Skeletal muscle satellite cell (primary cell): Measurements from ENCODE around the gene ECSCR. TPM values are rescaled to one million over a fixed set of nuclear protein-coding genes. Genes with fewer than 3 reads are reported as not detected.
"Not testable (repeated sequence)": the region's sequence is repeated elsewhere in the genome, so short reads cannot be mapped to it uniquely, and the experiment has no call there.

ENCODE experiments used
- H3K27me3 ChIP-seq: 2 replicates; pipeline ENCODE4 v1.7.0; 2013; ENCODE audit warnings: low read length; ENCODE audit not compliant: control insufficient read depth, insufficient read depth
- H3K36me3 ChIP-seq: 2 replicates; pipeline ENCODE4 v1.7.0; 2013; ENCODE audit warnings: mild to moderate bottlenecking, control low read depth, low read length; ENCODE audit not compliant: insufficient read depth
- H3K4me1 ChIP-seq: 2 replicates; pipeline ENCODE4 v1.7.0; 2013; ENCODE audit warnings: low read length; ENCODE audit not compliant: control insufficient read depth, insufficient read depth
- H3K4me2 ChIP-seq: 2 replicates; pipeline ENCODE4 v1.7.0; 2013; ENCODE audit warnings: mild to moderate bottlenecking, low read length
- H3K4me3 ChIP-seq: 2 replicates; pipeline ENCODE4 v1.7.0; 2013; ENCODE audit warnings: low read length
- H3K9ac ChIP-seq: 2 replicates; pipeline ENCODE4 v1.7.0; 2013; ENCODE audit warnings: mild to moderate bottlenecking, low read depth, low read length, moderate library complexity
- H3K9me3 ChIP-seq: replicated peaks from 2 replicates; pipeline ENCODE4 v1.7.0; 2013; ENCODE audit warnings: mild to moderate bottlenecking, control low read depth, low read length
- total RNA-seq: library from RNA; depleted of rRNA; stranded (reverse); fragments of >200 nt; gene quantifications from 2 replicates; pipeline ENCODE4 v1.2.3, GENCODE V29; 2012; rRNA removed

ECSCR gene, protein sequence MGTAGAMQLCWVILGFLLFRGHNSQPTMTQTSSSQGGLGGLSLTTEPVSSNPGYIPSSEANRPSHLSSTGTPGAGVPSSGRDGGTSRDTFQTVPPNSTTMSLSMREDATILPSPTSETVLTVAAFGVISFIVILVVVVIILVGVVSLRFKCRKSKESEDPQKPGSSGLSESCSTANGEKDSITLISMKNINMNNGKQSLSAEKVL
- 0.22 TPM in 1 of 2 replicates, not detected in the other for total RNA-seq

DNA sequence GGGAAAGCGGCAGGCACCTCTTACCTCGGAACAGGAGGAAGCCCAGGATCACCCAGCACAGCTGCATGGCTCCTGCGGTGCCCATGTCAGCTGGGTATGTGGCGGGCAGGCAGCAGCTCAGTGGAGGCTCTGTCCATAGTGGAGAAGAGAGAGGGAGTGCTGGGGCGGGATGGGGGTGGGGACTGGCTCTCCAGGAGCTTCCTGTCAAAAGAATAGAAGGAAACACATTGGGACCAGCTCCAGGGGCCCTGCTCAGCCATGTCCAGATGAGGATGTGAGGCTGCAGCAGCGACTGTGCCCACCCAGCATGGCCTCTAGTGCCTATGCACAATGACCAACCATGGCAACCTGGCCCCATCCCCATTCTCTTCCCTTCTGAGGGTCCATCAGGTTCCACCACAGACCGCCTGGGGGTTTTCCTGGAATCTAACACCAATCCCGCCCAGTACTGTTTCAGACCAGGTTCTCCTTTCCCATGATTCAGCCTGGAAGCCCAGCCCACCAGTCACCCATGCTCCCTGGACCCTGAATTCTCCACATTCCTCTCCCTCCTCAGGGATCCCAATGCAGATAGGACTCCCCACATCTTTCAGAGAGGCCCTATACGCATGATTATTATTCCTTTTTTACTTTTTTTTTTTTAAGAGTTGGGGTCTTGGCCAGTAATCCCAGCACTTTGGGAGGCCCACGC lies at the start of gene ECSCR:
ECSCR (minus strand) TSS at position 158 of the 691 bp plus-strand sequence; CDS start at position 85, 73 bp downstream.
- no peak within 1 kb of the TSS for H3K4me2 ChIP-seq
- H3K27me3 ChIP-seq: no peaks in the 10 kb centered on the region
- H3K9ac ChIP-seq: no peak within 1 kb of the TSS
- no peak within 1 kb of the TSS for H3K4me3 ChIP-seq
- no peaks in the 10 kb centered on the region for H3K9me3 ChIP-seq
- H3K4me1 ChIP-seq: peaks cover 37% of the 10 kb centered on the region
- no peaks in the 10 kb centered on the region for H3K36me3 ChIP-seq

DNA sequence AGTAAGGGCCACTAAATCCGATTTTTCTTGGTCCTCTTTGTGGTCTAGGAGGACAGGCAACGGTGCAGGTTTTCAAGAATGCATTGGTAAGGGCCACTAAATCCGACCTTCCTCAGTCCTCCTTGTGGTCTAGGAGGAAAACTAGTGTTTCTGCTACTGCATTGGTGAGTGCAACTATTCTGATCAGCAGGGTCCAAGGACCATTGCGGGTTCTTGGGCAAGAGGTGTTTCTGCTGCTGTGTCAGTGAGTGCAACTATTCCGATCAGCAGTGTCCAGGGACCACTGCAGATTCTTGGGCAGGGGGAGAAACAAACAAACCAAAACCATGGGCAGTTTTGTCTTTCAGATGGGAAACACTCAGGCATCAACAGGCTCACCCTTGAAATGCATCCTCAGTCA lies 42.2 kb upstream of the ECSCR start:
- not testable (repeated sequence) for H3K9ac ChIP-seq, H3K4me1 ChIP-seq, H3K4me3 ChIP-seq, H3K36me3 ChIP-seq, H3K9me3 ChIP-seq, H3K27me3 ChIP-seq, H3K4me2 ChIP-seq

DNA sequence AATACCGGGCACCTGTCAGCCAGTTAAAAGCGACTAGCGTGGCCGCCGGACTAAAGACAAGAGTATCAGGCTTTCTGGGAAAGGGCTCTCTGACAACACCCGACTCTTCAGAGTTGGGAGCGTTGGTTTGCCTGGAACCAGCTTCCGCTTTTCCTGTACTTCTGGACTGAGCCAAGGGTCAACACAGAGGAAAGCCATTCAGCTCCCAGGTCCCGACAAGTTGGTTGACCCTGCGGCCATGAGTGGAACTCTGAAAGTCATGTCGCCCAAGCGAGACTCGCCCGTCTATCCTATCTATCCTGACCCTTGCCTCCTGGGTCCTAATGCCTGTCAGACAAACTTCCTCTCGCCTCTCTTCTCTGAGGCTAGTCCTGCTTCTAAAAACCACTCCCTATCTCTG lies 41.3 kb upstream of the ECSCR start:
- H3K36me3 ChIP-seq, H3K4me3 ChIP-seq, H3K4me1 ChIP-seq, H3K9me3 ChIP-seq, H3K27me3 ChIP-seq, H3K9ac ChIP-seq: not testable (repeated sequence)
- peak overlapping the region; percentile 35 for H3K4me2 ChIP-seq

DNA sequence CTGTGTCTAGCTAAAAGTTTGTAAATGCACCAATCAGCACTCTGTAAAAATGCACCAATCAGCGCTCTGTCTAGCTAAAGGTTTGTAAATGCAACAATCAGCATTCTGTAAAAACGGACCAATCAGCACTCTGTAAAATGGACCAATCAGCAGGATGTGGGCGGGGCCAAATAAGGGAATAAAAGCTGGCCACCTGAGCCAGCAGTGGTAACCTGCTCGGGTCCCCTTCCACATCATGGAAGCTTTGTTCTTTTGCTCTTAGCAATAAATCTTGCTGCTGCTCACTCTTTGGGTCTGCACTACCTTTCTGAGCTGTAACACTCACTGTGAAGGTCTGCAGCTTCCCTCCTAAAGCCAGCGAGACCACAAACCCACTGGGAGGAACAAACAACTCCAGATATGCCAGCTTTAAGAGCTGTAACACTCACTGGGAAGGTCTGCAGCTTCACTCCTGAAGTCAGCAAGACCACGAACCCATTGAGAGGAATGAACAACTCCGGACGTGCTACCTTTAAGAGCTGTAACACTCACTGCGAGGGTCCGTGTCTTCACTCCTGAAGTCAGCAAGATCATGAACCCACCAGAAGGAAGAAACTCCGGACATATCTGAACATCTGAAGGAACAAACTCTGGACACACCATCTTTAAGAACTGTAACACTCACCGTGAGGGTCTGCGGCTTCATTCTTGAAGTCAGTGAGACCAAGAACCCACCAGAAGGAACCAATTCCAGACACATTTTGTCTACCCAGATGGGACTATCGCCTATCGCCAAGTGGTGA lies 40.7 kb upstream of the ECSCR start:
- not testable (repeated sequence) for H3K27me3 ChIP-seq, H3K4me2 ChIP-seq, H3K4me3 ChIP-seq, H3K4me1 ChIP-seq, H3K36me3 ChIP-seq, H3K9ac ChIP-seq, H3K9me3 ChIP-seq

- Histone ChIP-seq H3K4me1 (peaks cover 3% of the 10 kb centered on the region), H3K4me3 (no peak overlapping the region), H3K27me3 (no peaks in the 10 kb centered on the region), H3K9me3 (no peaks in the 10 kb centered on the region), H3K4me2 (no peak overlapping the region), H3K9ac (no peak overlapping the region), H3K36me3 (no peaks in the 10 kb centered on the region)
Measured at GRCh38 chr5:139501381-139501780, 38.8 kb upstream of the ECSCR start.

DNA sequence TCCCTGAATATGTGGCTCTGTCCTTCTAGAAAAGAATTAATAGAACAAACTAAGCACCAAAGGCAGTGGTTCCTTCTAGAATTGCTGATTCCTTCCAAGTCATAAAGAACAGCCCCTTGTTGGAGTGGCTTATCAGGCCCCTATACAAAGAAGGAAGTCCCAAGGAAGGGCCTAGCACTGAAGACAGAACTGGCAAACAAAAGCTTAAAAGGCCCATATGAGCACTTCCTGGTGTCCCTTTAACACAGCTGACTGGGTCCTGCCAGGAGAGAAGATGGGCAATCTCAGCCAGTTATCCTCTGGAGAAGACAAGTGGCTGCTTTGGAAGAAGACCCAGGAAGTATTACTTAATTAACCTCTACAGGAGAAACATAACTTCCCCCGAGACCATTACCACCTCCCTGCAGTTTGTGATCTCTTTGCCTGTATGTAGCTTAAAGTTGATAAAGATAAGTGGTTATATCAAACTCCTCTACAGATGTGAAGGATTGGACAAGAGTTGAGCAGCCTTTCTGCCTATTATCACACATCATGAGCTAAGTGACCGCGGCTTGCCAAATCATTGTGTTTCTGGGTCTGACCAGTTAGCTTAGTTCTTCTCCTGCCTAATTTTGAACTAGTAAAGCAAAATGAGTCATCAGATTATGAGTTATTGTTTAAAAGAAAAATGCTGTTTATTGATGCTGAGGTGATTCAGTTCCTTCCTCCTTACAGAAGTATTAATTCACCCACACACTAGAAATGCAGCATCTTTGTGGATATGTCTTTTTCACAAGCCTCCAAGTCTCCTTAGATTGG lies 33.3 kb upstream of the ECSCR start:
- Histone ChIP-seq H3K9ac (no peak overlapping the region), H3K27me3 (no peaks in the 10 kb centered on the region), H3K4me1 (peaks cover 34% of the 10 kb centered on the region), H3K4me3 (no peak overlapping the region), H3K9me3 (no peaks in the 10 kb centered on the region), H3K36me3 (no peaks in the 10 kb centered on the region), H3K4me2 (peak overlapping the region; percentile 27)

DNA sequence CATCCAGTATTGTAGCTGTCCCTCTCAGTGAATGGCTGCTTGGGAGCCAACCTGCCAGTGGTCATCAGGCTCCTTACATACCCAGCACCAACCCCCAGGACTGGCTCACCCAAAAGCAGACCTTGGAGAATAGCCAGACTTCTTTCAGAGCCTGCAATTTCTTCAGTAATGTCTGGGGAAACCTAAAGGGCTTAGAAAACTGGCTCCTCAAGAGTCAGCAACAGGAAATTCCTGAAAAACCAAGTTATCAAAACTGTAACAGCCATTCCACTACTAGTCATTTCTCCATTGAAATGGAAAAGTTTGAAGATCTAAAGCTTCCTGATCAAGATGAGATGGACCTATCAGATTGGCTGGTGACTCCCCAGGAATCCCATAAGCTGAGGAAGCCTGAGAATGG lies 32.3 kb upstream of the ECSCR start:
- Histone ChIP-seq H3K4me2 (no peak overlapping the region), H3K9ac (no peak overlapping the region), H3K36me3 (no peaks in the 10 kb centered on the region), H3K4me3 (no peak overlapping the region), H3K27me3 (no peaks in the 10 kb centered on the region), H3K4me1 (peaks cover 34% of the 10 kb centered on the region), H3K9me3 (no peaks in the 10 kb centered on the region)

DNA sequence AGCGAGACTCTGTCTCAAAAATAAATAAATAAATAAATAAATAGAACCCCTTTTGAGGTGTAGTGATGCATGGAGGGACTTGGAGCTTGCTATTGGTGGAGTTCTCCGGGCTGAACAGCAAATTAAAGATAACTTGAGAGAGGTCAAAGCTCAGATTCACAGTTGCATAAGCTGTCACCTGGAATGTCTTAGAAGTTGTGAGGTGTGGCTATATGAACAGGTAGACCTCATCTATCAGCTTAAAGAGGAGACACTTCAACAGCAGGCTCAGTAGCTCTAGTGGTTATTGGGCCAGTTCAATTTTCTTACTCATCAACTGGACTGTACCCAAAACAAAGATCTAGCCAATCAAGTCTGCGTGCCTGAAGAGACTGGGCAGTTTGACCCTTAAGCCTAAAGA lies 31.7 kb upstream of the ECSCR start:
- Histone ChIP-seq H3K36me3 (no peaks in the 10 kb centered on the region), H3K9me3 (no peaks in the 10 kb centered on the region), H3K27me3 (no peaks in the 10 kb centered on the region), H3K4me3 (no peak overlapping the region), H3K9ac (no peak overlapping the region), H3K4me2 (no peak overlapping the region), H3K4me1 (peaks cover 34% of the 10 kb centered on the region)

DNA sequence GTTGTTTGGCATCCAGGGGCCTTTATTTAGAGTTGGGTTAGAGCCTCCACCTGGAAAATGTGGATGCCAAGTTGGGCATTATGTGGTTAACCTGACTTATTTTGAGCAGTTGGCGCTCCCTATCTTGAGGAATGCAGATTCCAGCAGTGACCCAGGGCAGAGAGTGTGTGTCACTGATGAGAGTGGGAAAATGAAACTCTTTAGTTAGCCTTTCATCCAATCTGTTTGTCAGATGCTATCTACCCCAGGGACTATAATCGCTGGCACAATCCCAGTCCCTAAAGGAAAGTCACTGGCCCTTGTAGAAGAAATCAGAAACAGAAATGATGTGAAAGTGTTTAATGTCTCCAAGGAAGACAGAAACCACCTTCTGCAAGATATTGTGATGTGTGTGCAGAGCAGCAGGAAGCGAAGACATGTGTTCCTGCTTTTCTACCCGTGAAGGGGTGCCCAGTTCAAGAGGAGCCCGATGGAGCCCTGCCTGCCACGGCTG lies 30.2 kb upstream of the ECSCR start:
- no peaks in the 10 kb centered on the region for H3K36me3 ChIP-seq
- peak overlapping the region; percentile 64 for H3K4me2 ChIP-seq
- H3K9ac ChIP-seq: peak overlapping the region; percentile 20
- H3K4me3 ChIP-seq: peak overlapping the region; percentile 24
- peaks cover 34% of the 10 kb centered on the region for H3K4me1 ChIP-seq
- H3K27me3 ChIP-seq: no peaks in the 10 kb centered on the region
- H3K9me3 ChIP-seq: no peaks in the 10 kb centered on the region

DNA sequence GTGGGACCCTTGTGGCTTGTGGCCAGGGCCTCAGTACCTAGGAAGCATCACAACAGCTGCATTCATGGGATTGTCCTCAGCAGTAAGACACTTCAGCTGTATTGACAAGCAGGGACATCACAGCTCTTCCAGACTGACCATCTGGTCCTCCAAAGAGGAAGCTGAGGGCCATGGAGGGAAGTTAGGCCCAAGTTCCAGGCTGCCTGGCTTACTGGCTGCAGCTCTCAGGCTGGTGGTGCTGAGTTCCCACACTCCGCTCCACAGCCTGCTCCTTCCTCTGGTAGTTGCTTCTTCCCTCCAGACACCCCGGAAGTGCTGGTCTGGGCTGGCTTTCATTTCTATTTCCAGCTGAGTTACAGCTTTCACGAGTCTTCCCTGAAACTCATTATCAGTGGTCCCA lies 25.7 kb upstream of the ECSCR start:
- Histone ChIP-seq H3K9ac (no peak overlapping the region), H3K27me3 (no peaks in the 10 kb centered on the region), H3K9me3 (no peaks in the 10 kb centered on the region), H3K4me2 (no peak overlapping the region), H3K4me1 (peaks cover 10% of the 10 kb centered on the region), H3K4me3 (no peak overlapping the region), H3K36me3 (no peaks in the 10 kb centered on the region)

- H3K9me3 ChIP-seq: no peaks in the 10 kb centered on the region
- no peak overlapping the region for H3K4me2 ChIP-seq
- H3K4me3 ChIP-seq: no peak overlapping the region
- H3K4me1 ChIP-seq: peaks cover 16% of the 10 kb centered on the region
- no peaks in the 10 kb centered on the region for H3K27me3 ChIP-seq
- H3K36me3 ChIP-seq: no peaks in the 10 kb centered on the region
- no peak overlapping the region for H3K9ac ChIP-seq
Measured at GRCh38 chr5:139486201-139486600, 23.7 kb upstream of the ECSCR start.
